Activated CD8-positive, alpha-beta memory T cell treated with anti-CD3 and anti-CD28 coated beads, Interleukin-2, amount 50 U/mL, for 1 hour (primary cell): ENCODE results near the gene RPS19BP1.

Experiments used
- DNase-seq: peaks from one replicate; pipeline ENCODE4 v3.0.0-alpha.2; 2020; ENCODE audit errors: extremely low read depth

The RPS19BP1 gene

GRCh38 chr22:39490966-39491680 is 41.4 kb downstream of the RPS19BP1 start:
- no peak for DNase-seq

GRCh38 chr22:39490135-39490798 is 42.3 kb downstream of the RPS19BP1 start:
- DNase-seq, result peak; percentile 44

DNA sequence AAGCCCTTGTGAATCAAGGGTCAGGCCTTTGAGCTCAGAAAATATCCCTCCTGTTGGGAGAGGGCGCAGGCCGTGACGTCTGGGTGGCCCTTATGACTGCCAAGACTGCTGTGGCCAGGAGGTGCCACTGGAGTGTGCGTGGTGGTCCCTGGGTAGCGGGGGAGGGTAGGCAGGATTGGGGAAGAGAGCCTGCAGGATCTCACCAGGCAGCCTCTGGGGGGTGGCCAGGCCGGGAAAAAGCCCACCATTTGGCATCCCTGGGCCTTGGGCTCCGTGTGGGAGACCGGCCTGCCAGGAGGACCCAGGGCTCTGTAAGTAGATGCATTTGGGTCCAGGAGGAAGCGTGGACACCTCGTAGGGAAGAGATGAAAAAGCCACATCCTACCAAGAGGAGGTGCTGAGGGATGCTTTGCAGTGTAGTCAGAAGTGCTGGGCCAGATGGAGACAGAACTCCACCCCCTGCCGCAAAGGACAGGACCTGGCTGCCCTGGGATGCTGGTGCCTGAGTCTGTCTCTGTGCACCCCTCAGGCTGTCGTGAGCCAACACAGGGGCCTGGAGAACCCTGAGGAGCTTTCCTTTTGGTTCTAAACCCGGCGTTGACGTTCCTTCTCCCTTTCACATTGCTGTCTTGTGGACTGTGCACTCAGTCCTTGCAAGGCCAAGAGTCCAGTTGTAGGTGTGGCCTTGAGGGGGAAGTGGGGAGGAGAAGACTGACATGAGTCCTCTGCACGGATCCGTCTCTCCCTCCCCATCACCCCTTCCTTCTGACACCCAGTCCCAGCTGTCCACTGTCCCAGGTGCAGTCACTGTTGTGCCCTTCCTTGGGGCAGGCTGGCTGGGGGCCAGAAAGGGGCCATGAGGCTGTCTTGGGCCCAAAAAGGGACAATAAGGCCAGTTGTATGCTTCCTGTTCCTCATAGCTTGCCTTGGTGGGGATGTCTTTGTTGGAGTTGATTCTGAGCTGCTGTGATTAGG is 43.2 kb downstream of the RPS19BP1 start:
- no peak for DNase-seq

DNA sequence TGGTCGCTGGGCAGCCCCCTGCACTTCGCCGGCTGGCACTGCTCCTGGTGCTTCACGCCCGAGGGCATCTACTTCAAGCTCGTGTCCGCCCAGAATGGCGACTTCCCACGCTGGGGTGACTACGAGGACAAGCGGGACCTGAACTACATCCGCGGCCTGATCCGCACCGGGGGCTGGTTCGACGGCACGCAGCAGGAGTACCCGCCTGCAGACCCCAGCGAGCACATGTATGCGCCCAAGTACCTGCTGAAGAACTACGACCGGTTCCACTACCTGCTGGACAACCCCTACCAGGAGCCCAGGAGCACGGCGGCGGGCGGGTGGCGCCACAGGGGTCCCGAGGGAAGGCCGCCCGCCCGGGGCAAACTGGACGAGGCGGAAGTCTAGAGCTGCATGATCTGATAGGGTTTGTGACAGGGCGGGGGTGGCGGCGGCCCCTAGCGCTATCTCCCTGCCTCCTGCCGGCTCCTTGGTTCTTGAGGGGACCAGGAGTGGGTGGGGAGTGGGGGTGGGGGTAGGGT is 43.9 kb downstream of the RPS19BP1 start:
- no peak for DNase-seq

GRCh38 chr22:39487826-39488520 is 44.6 kb downstream of the RPS19BP1 start:
- no peak for DNase-seq

GRCh38 chr22:39486951-39487825 is 45.4 kb downstream of the RPS19BP1 start:
- DNase-seq, result no peak

DNA sequence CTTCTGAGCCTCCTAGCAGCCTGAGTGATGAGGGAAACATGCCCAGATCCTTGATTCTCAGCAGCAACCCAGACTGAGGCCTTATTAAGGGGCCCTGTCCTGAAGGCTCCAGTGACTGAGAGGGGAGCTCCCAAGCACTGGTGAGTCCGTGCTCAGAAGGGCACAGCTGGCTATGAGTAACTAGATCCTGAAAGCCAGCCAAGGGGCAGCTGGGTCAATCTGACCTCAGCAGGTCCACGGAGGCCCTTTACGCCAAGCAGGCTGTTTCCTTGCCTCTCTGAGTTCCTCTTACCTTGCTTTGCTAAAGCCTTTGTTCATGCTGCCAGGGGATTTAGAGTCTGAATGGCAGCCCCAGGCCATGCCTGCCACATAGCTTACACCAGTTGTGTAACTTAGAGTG is 49.8 kb downstream of the RPS19BP1 start:
- DNase-seq, result no peak

DNA sequence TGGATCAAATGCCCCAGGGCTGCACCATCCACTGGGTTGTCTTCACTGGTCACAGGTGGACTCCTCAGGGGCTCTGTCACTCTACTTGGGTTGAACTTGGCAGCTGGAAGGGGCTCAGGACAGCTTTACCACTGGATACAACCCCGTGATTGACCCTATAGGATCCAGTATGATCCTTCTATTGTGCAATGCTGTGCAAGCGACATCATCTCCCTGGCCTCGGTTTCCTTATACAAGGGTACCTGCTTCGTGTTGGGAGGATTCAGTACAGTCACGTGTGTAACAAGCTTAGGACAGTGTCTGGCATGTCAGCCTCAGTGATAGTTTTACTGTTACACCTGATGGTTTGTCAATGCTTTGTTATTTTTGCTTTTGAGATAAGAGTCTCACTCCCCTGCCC is 51.0 kb downstream of the RPS19BP1 start:
- DNase-seq, result no peak

GRCh38 chr22:39481054-39481453 is 51.5 kb downstream of the RPS19BP1 start:
- no peak for DNase-seq

- DNase-seq, result no peak
Measured at GRCh38 chr22:39480557-39480956, 52.0 kb downstream of the RPS19BP1 start.

- no peak for DNase-seq
Measured at GRCh38 chr22:39479254-39479653, 53.3 kb downstream of the RPS19BP1 start.
